Measurements from ENCODE around the gene RNF123. TPM values are rescaled to one million over a fixed set of nuclear protein-coding genes. Genes with fewer than 3 reads are reported as not detected.

RNF123 gene
- total and polyA plus RNA-seq, 2 experiments from 2014 or later: 27.7 to 39.1 TPM

DNA sequence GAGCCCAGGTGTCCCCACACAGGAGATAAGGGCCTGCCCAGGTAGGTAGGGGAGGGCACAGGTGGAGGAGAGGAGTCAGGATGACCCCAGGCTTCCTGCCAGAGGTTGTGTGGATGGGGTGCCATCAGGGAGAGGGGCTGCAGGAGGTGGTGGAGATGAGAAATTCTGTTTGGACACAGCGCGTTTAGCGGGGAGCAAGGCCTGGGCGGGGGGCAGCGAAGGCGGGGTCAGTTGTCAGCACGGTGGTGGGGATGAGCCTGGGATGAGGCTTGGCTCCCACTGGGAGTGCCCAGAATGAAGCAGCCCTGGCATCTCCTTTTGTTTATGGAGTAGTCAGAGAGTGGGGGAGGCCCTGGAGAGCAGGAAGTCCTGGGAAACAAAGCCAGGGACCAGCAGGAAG is 14.6 kb downstream of the RNF123 start:
- 98% methylated on average over 7 of the region's 7 CpGs for WGBS (ENCODE audit: low lambda C conversion rate, missing lambda C conversion rate)
- no peak overlapping the region for H3K27ac ChIP-seq
- no peaks in the 10 kb centered on the region for H3K36me3 ChIP-seq (replicated peaks; ENCODE audit: insufficient read depth, low read depth)
- H3K27me3 ChIP-seq: no peaks in the 10 kb centered on the region
- H2AFZ ChIP-seq: no peak overlapping the region
- DNase-seq (ENCODE audit: low spot score): no peak
- TF ChIP-seq CTCF (IDR thresholded peaks at IDR 0.05; ENCODE audit: poor library complexity) (no peak), EZH2phosphoT487 (IDR thresholded peaks at IDR 0.05; ENCODE audit: low read depth, severe bottlenecking, unreplicated experiment) (no peak), EZH2 (IDR thresholded peaks at IDR 0.05; ENCODE audit: borderline replicate concordance) (no peak)
- no peaks in the 10 kb centered on the region for H3K4me1 ChIP-seq (ENCODE audit: insufficient read depth)
- no peak overlapping the region for H3K4me2 ChIP-seq
- H3K9me3 ChIP-seq (ENCODE audit: low read depth): no peaks in the 10 kb centered on the region
- no peak overlapping the region for H3K4me3 ChIP-seq
- no peaks in the 10 kb centered on the region for H3K9me2 ChIP-seq (replicated peaks; ENCODE audit: insufficient read depth)
- no peaks in the 10 kb centered on the region for H4K20me1 ChIP-seq (ENCODE audit: insufficient read depth, poor library complexity, severe bottlenecking)
- no peaks in the 10 kb centered on the region for H3K79me2 ChIP-seq

GRCh38 chr3:49704629-49705028 is 15.3 kb downstream of the RNF123 start:
- 94% methylated on average over 8 of the region's 8 CpGs for WGBS (ENCODE audit: low lambda C conversion rate, missing lambda C conversion rate)
- Histone ChIP-seq H3K27ac (no peak overlapping the region), H3K4me2 (no peak overlapping the region), H3K9me3 (ENCODE audit: low read depth) (no peaks in the 10 kb centered on the region), H2AFZ (no peak overlapping the region), H4K20me1 (ENCODE audit: insufficient read depth, poor library complexity, severe bottlenecking) (no peaks in the 10 kb centered on the region), H3K4me3 (no peak overlapping the region), H3K27me3 (no peaks in the 10 kb centered on the region), H3K36me3 (replicated peaks; ENCODE audit: insufficient read depth, low read depth) (no peaks in the 10 kb centered on the region), H3K79me2 (no peaks in the 10 kb centered on the region), H3K9me2 (replicated peaks; ENCODE audit: insufficient read depth) (no peaks in the 10 kb centered on the region), H3K4me1 (ENCODE audit: insufficient read depth) (no peaks in the 10 kb centered on the region)
- no peak for TF ChIP-seq EZH2phosphoT487 (IDR thresholded peaks at IDR 0.05; ENCODE audit: low read depth, severe bottlenecking, unreplicated experiment)
- no peak for TF ChIP-seq CTCF (IDR thresholded peaks at IDR 0.05; ENCODE audit: poor library complexity)
- no peak for TF ChIP-seq EZH2 (IDR thresholded peaks at IDR 0.05; ENCODE audit: borderline replicate concordance)
- no peak for DNase-seq (ENCODE audit: low spot score)

- no peak for DNase-seq (ENCODE audit: low spot score)
- H3K36me3 ChIP-seq (replicated peaks; ENCODE audit: insufficient read depth, low read depth): no peaks in the 10 kb centered on the region
- 97% methylated on average over 17 of the region's 17 CpGs for WGBS (ENCODE audit: low lambda C conversion rate, missing lambda C conversion rate)
- H3K27me3 ChIP-seq: no peaks in the 10 kb centered on the region
- H3K4me2 ChIP-seq: no peak overlapping the region
- H3K4me1 ChIP-seq (ENCODE audit: insufficient read depth): no peaks in the 10 kb centered on the region
- no peak overlapping the region for H3K27ac ChIP-seq
- H3K4me3 ChIP-seq: no peak overlapping the region
- no peaks in the 10 kb centered on the region for H3K9me3 ChIP-seq (ENCODE audit: low read depth)
- H2AFZ ChIP-seq: no peak overlapping the region
- TF ChIP-seq EZH2phosphoT487 (IDR thresholded peaks at IDR 0.05; ENCODE audit: low read depth, severe bottlenecking, unreplicated experiment) (no peak), CTCF (IDR thresholded peaks at IDR 0.05; ENCODE audit: poor library complexity) (no peak), EZH2 (IDR thresholded peaks at IDR 0.05; ENCODE audit: borderline replicate concordance) (no peak)
- H4K20me1 ChIP-seq (ENCODE audit: insufficient read depth, poor library complexity, severe bottlenecking): no peaks in the 10 kb centered on the region
- no peaks in the 10 kb centered on the region for H3K79me2 ChIP-seq
- no peaks in the 10 kb centered on the region for H3K9me2 ChIP-seq (replicated peaks; ENCODE audit: insufficient read depth)
Observed at GRCh38 chr3:49705390-49705960, 16.1 kb downstream of the RNF123 start.
